Neuronal stem cell (in vitro differentiated cells): ENCODE data around the gene ABLIM1.

ENCODE experiments used
- DNase-seq: peaks from one replicate; pipeline ENCODE4 v3.0.0-alpha.2; 2013; ENCODE audit warnings: low spot score
- H2AFZ ChIP-seq: one replicate; pipeline ENCODE4 v1.6.1; 2013; ENCODE audit warnings: mild to moderate bottlenecking, low read length, inconsistent platforms
- H2AK5ac ChIP-seq: 2 replicates; pipeline ENCODE4 v1.6.1; 2013; ENCODE audit warnings: low read depth, mild to moderate bottlenecking, inconsistent platforms, low read length, moderate library complexity, mixed read lengths
- H2BK120ac ChIP-seq: 2 replicates; pipeline ENCODE4 v1.6.1; 2013; ENCODE audit warnings: low read depth, mild to moderate bottlenecking, inconsistent platforms, low read length, moderate library complexity, mixed read lengths
- H2BK12ac ChIP-seq: one replicate; pipeline ENCODE4 v1.6.1; 2013; ENCODE audit warnings: low read length, inconsistent platforms
- H2BK15ac ChIP-seq: 2 replicates; pipeline ENCODE4 v1.6.1; 2013; ENCODE audit warnings: mild to moderate bottlenecking, low read length, inconsistent platforms, mixed read lengths
- H2BK5ac ChIP-seq: one replicate; pipeline ENCODE4 v1.6.1; 2013; ENCODE audit warnings: inconsistent platforms, mild to moderate bottlenecking, low read length, moderate library complexity
- H3K14ac ChIP-seq: one replicate; pipeline ENCODE4 v1.6.1; 2013; ENCODE audit warnings: low read length, inconsistent platforms
- H3K18ac ChIP-seq: 2 replicates; pipeline ENCODE4 v1.6.1; 2013; ENCODE audit warnings: low read length, inconsistent platforms
- H3K23ac ChIP-seq: 2 replicates; pipeline ENCODE4 v1.6.1; 2013; ENCODE audit warnings: low read depth, mild to moderate bottlenecking, mixed read lengths, low read length, inconsistent platforms; ENCODE audit not compliant: poor library complexity
- H3K27ac ChIP-seq: replicated peaks from 3 replicates; pipeline ENCODE4 v1.5.1; 2013; ENCODE audit warnings: low read length, inconsistent platforms
- H3K27me3 ChIP-seq, 3 experiments: 2 replicates each; pipeline ENCODE4 v1.6.1; 2013; ENCODE audit warnings: low read length in 3 of 3, mild to moderate bottlenecking in 2 of 3, inconsistent platforms in 1 of 3, low read depth in 1 of 3, mixed read lengths in 1 of 3, moderate library complexity in 1 of 3; ENCODE audit not compliant: control insufficient read depth in 3 of 3, insufficient read depth in 3 of 3
- H3K36me3 ChIP-seq, 2 donors: replicated peaks in 1 of 2; 2 replicates each; pipeline ENCODE4 v1.6.1; 2013; ENCODE audit warnings: low read length in 2 of 2; ENCODE audit not compliant: control insufficient read depth in 2 of 2, insufficient read depth in 2 of 2
- H3K4ac ChIP-seq: 2 replicates; pipeline ENCODE4 v1.6.1; 2013; ENCODE audit warnings: inconsistent platforms, mild to moderate bottlenecking, low read length, moderate library complexity
- H3K4me1 ChIP-seq, 2 donors: 1 replicate in 1 of 2; 2 replicates in 1 of 2; pipeline ENCODE4 v1.6.1; 2013; ENCODE audit warnings: low read length in 2 of 2, low read depth in 1 of 2; ENCODE audit not compliant: control insufficient read depth in 2 of 2, insufficient read depth in 1 of 2
- H3K4me2 ChIP-seq: one replicate; pipeline ENCODE4 v1.6.1; 2013; ENCODE audit warnings: mild to moderate bottlenecking, low read length, inconsistent platforms; ENCODE audit not compliant: insufficient read depth, poor library complexity, severe bottlenecking
- H3K4me3 ChIP-seq, 2 donors: 2 replicates each; pipeline ENCODE4 v1.5.1; 2013; ENCODE audit warnings: low read length in 2 of 2, mild to moderate bottlenecking in 2 of 2, inconsistent platforms in 1 of 2, moderate library complexity in 1 of 2
- H3K79me1 ChIP-seq: one replicate; pipeline ENCODE4 v1.6.1; 2013; ENCODE audit warnings: low read depth, mild to moderate bottlenecking, inconsistent platforms, low read length, moderate library complexity
- H3K9ac ChIP-seq: one replicate; pipeline ENCODE4 v1.6.1; 2013; ENCODE audit warnings: mild to moderate bottlenecking, low read depth, low read length, inconsistent platforms; ENCODE audit not compliant: poor library complexity
- H3K9me3 ChIP-seq, 2 donors: replicated peaks in 1 of 2; 2 replicates each; pipeline versions ENCODE3 to v1.6.1; 2013; ENCODE audit warnings: low read length in 2 of 2, mild to moderate bottlenecking in 2 of 2, inconsistent platforms in 1 of 2, low read depth in 1 of 2, mixed read lengths in 1 of 2, moderate library complexity in 1 of 2; ENCODE audit not compliant: control insufficient read depth in 2 of 2, insufficient read depth in 1 of 2
- H4K8ac ChIP-seq: one replicate; pipeline ENCODE4 v1.6.1; 2013; ENCODE audit warnings: low read depth, mild to moderate bottlenecking, inconsistent platforms, low read length, moderate library complexity
- H4K91ac ChIP-seq: one replicate; pipeline ENCODE4 v1.6.1; 2013; ENCODE audit warnings: low read length, low read depth, mild to moderate bottlenecking, inconsistent platforms; ENCODE audit not compliant: poor library complexity
- WGBS, 2 donors: extraction: QIAGEN DNeasy Blood & Tissue Kit; methylation state at CpG; one replicate each; pipeline ENCODE4 v1.1.7; 2013; ENCODE audit warnings: missing lambda C conversion rate in 2 of 2, mixed read lengths in 1 of 2; ENCODE audit not compliant: insufficient read length in 2 of 2, insufficient replicate concordance in 1 of 2; ENCODE audit errors: extremely low coverage in 2 of 2; 5-methylcytosine and 5-hydroxymethylcytosine counted together

The ABLIM1 gene

DNA sequence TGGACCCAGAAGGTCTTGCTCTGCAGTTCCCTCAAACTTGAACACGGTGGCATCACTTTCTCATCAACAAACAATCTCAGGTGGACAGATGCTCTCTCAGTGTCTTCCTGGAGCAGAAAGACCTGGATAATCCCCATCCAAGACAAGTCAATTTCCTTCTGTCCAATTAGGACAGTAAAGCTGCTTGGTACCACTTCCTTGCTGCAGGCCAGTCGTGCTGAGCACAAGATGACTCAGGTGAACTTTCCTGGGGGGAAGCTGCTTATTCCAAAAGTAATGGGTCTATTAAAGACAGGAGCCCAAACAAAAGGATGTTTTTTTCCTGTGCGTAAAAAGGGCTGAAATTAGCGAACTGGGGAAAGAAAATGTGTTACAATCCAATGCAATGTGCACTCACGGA, 146.2 kb downstream of the ABLIM1 start:
- peaks cover 0 to 5% of the 10 kb centered on the region in 2 donors for H3K9me3 ChIP-seq
- no peak overlapping the region for H3K18ac ChIP-seq
- no peaks in the 10 kb centered on the region for H3K79me1 ChIP-seq
- H3K9ac ChIP-seq, result no peak overlapping the region
- no peak overlapping the region for H3K4ac ChIP-seq
- no peak overlapping the region for H3K4me3 ChIP-seq
- H2BK15ac ChIP-seq, result no peak overlapping the region
- no peak for DNase-seq
- H2BK12ac ChIP-seq, result no peak overlapping the region
- no peak overlapping the region for H3K4me2 ChIP-seq
- no peak overlapping the region for H4K8ac ChIP-seq
- no peak overlapping the region for H2AFZ ChIP-seq
- H4K91ac ChIP-seq, result no peak overlapping the region
- peaks cover 2 to 20% of the 10 kb centered on the region in 2 donors for H3K36me3 ChIP-seq
- H3K23ac ChIP-seq, result no peak overlapping the region
- H3K27ac ChIP-seq, result no peak overlapping the region
- no peak overlapping the region for H2BK120ac ChIP-seq
- no peak overlapping the region for H2BK5ac ChIP-seq
- peaks cover 17 to 24% of the 10 kb centered on the region in 2 donors for H3K4me1 ChIP-seq
- H3K27me3 ChIP-seq, result no peaks in the 10 kb centered on the region
- WGBS, 2 donors, result no CpG with 5 or more reads among the region's 5 CpGs
- H2AK5ac ChIP-seq, result no peak overlapping the region
- H3K14ac ChIP-seq, result no peak overlapping the region

DNA sequence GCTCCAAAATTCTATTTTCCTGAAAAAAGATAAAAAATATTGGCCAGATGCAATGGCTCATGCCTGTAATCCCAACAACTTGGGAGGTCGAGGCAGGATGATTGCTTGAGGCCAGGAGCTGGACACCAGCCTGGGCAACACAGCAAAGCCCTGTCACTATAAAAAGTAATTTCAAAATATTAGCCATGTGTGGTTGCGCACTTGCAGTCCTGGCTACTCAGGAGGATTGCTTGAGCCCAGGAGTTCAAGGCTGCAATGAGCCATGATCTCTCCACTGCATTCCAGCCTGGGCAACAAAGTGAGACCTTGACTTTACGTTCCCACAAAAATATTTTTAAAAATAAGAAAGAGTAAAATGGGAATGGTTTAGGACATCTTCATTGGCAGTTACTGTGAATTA, 149.7 kb downstream of the ABLIM1 start:
- no peak overlapping the region for H2BK5ac ChIP-seq
- peaks cover 2 to 26% of the 10 kb centered on the region in 2 donors for H3K36me3 ChIP-seq
- H4K8ac ChIP-seq, result no peak overlapping the region
- H3K4me2 ChIP-seq, result no peak overlapping the region
- H3K4me1 ChIP-seq, result peaks cover 8 to 36% of the 10 kb centered on the region in 2 donors
- no peak overlapping the region for H2BK12ac ChIP-seq
- no peak overlapping the region for H3K14ac ChIP-seq
- H2BK15ac ChIP-seq, result no peak overlapping the region
- no peak overlapping the region for H3K9ac ChIP-seq
- H2BK120ac ChIP-seq, result no peak overlapping the region
- H3K4me3 ChIP-seq, result no peak overlapping the region
- H3K9me3 ChIP-seq, result peaks cover 0 to 5% of the 10 kb centered on the region in 2 donors
- H2AK5ac ChIP-seq, result no peak overlapping the region
- H3K4ac ChIP-seq, result no peak overlapping the region
- WGBS, 2 donors, result no CpG with 5 or more reads among the region's 3 CpGs
- no peak overlapping the region for H3K23ac ChIP-seq
- no peak overlapping the region for H3K18ac ChIP-seq
- no peaks in the 10 kb centered on the region for H3K79me1 ChIP-seq
- H4K91ac ChIP-seq, result no peak overlapping the region
- DNase-seq, result no peak
- no peak overlapping the region for H2AFZ ChIP-seq
- H3K27me3 ChIP-seq, result no peaks in the 10 kb centered on the region
- no peak overlapping the region for H3K27ac ChIP-seq

DNA sequence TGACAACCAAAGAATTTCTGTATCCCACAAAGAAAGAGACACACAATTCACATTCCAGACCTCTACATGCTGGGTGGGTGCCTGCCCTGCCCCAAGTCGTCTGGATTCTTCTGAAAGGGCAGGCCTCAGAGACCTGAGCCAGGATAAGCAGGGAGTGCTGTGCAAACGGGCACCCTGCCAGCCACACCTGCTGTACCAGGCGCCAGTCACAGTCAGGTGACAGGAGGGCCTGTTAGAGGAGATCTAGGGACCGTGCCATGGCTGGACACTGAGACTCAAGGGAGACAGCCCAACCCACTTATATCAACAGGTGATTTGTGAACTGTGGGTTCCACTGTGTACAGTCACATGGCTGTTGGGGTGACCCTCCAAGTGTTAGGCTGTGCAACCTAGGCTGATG, 150.6 kb downstream of the ABLIM1 start:
- Histone ChIP-seq H2BK15ac (no peak overlapping the region), H3K79me1 (no peaks in the 10 kb centered on the region), H4K91ac (no peak overlapping the region), H2BK5ac (no peak overlapping the region), H3K23ac (no peak overlapping the region), H3K27ac (no peak overlapping the region), H3K36me3 (peaks cover 2 to 28% of the 10 kb centered on the region in 2 donors), H3K4me1 (peaks cover 8 to 36% of the 10 kb centered on the region in 2 donors), H3K9ac (no peak overlapping the region), H2AFZ (no peak overlapping the region), H4K8ac (no peak overlapping the region), H3K4me3 (no peak overlapping the region), H3K4me2 (no peak overlapping the region), H3K14ac (no peak overlapping the region), H3K18ac (peak overlapping the region; percentile 15), H2BK120ac (no peak overlapping the region), H2BK12ac (no peak overlapping the region), H3K4ac (no peak overlapping the region), H3K9me3 (peaks cover 0 to 5% of the 10 kb centered on the region in 2 donors), H2AK5ac (peak overlapping the region; percentile 20), H3K27me3 (no peaks in the 10 kb centered on the region)
- WGBS, 2 donors, result no CpG with 5 or more reads among the region's 4 CpGs
- no peak for DNase-seq

DNA sequence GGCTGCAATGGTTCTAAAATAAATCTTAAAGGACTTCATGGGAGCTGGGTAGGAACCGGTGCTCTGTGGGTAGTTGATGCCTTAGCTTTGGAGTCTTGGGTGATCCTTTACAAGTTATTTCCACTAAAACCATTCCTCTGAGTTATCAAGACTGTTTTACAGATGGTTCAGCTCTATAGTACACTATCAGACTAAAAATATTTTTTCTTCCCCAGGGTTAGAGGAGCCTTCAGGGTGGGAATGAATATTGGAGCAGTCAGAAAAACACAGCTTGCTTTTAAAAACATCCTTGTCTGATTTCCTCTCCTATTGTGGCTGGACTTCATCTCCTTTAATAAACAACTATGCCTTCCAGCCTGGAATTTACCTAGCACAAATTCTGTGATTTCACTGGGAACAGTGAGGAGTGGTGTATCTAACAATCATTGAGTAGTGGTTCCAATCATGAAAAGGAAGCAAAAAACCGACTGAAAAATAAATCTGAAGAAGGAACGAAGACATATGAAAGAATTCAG, 151.1 kb downstream of the ABLIM1 start:
- WGBS, 2 donors, result no CpG with 5 or more reads among the region's 3 CpGs
- Histone ChIP-seq H3K27ac (no peak overlapping the region), H3K9me3 (peaks cover 0 to 5% of the 10 kb centered on the region in 2 donors), H2BK120ac (no peak overlapping the region), H4K91ac (no peak overlapping the region), H2BK12ac (no peak overlapping the region), H3K4ac (no peak overlapping the region), H3K4me2 (no peak overlapping the region), H3K23ac (no peak overlapping the region), H3K9ac (no peak overlapping the region), H2BK5ac (no peak overlapping the region), H3K4me3 (no peak overlapping the region), H2BK15ac (no peak overlapping the region), H3K18ac (no peak overlapping the region), H3K4me1 (peaks cover 8 to 36% of the 10 kb centered on the region in 2 donors), H3K36me3 (peaks cover 2 to 23% of the 10 kb centered on the region in 2 donors), H2AFZ (no peak overlapping the region), H2AK5ac (no peak overlapping the region), H3K14ac (no peak overlapping the region), H3K27me3 (no peaks in the 10 kb centered on the region), H3K79me1 (no peaks in the 10 kb centered on the region), H4K8ac (no peak overlapping the region)
- DNase-seq, result no peak
